Stimulated activated naive CD8-positive, alpha-beta T cell treated with anti-CD3 and anti-CD28 coated beads, Interleukin-15, amount 100 ng/mL, for 72 hours (primary cell): Measurements from ENCODE around the gene SDCBP2.

ENCODE experiments used
- ATAC-seq: fragments of 150-1000 bp; cut with Tn5 transposase; 2 replicates; pipeline ENCODE4 v1.10.0; 2021; ENCODE audit warnings: mild to moderate bottlenecking, moderate library complexity
- DNase-seq, 2 donors: peaks; one replicate each; pipeline ENCODE4 v3.0.0; 2021 to 2022
- H3K27ac Mint-ChIP-seq, 2 donors: one replicate each; pipeline ENCODE4 v1.8.0; 2022; ENCODE audit warnings: mild to moderate bottlenecking in 2 of 2, mixed read lengths in 2 of 2, moderate library complexity in 2 of 2
- H3K27me3 Mint-ChIP-seq: one replicate; pipeline ENCODE4 v1.8.0; 2022; ENCODE audit warnings: mixed read lengths
- H3K4me1 Mint-ChIP-seq: one replicate; pipeline ENCODE4 v1.8.0; 2022; ENCODE audit warnings: mild to moderate bottlenecking, mixed read lengths
- H3K4me3 Mint-ChIP-seq, 2 donors: one replicate each; pipeline ENCODE4 v1.8.0; 2022; ENCODE audit warnings: mild to moderate bottlenecking in 2 of 2, mixed read lengths in 2 of 2, moderate library complexity in 1 of 2
- H3K9me3 Mint-ChIP-seq, 2 donors: one replicate each; pipeline ENCODE4 v1.8.0; 2022; ENCODE audit warnings: mixed read lengths in 2 of 2

SDCBP2 gene

DNA sequence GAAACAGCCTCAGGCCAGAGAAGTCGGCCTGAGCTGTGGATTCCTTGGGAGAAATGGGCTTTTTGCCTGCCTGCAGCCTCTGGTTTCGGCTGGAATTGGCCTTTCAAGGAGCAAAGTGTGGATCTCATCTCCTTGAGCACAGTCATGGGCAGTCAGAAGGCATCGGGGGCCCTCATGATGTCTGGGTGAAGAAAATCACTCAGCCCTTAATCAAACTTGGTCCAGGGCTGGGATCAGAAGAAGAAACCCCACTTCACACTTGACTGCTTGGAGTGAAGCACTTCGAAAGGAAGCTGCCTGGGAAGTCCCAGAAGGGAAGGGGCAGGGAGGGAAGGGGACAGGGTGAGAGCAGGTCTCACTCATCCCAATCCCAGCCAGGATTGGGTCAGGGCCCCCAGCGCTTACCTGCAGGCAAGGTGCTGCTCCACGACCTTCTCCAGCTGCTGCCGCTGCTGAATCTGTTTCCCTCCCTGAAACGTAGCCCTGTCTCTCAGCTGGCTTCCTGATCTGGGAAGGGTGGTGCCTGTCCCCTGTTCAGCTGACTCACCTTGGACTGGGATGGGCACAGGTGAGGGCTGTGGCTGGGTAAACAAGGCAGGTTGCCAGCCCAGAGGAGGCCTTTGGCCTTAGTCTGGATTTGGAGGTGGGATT lies at the start of gene SDCBP2:
Gene SDCBP2, minus strand, starts transcription at position 460 of the 651 bp plus-strand sequence. CDS start 8,723 bp downstream, outside the sequence.
- DNase-seq (peak in 1 of 2 donors; percentile 7), ATAC-seq (no peak)
- no peaks in the 10 kb centered on the region for H3K27me3 Mint-ChIP-seq
- H3K4me1 Mint-ChIP-seq, result peaks cover 13% of the 10 kb centered on the region
- H3K27ac Mint-ChIP-seq, result peak within 1 kb of the TSS; percentile 79 to 84
- no peaks in the 10 kb centered on the region for H3K9me3 Mint-ChIP-seq
- peak within 1 kb of the TSS; percentile 63 to 66 for H3K4me3 Mint-ChIP-seq

DNA sequence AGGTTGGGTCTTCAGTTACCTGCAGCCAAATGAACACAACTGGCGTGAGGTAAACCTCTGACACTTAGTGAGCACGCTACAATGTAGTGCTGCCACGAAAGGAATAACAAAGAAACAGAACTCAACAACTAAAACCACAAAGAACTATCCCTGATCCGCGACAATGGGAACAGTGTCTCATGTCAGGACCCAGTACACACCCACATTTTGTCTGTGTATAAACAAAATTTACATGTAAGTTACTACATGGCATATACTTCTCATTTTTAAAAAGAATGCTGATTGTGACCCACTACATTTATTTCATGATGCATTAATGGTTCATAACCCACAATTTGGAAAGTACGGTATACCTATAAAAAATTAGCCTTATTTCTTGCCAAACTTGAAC lies 49.8 kb upstream of the SDCBP2 start:
- DNase-seq, result no peak
- Mint-ChIP-seq H3K9me3 (no peaks in the 10 kb centered on the region), H3K4me3 (peak overlapping the region; percentile 57 to 78), H3K4me1 (peaks cover 94% of the 10 kb centered on the region), H3K27ac (peak overlapping the region in 1 of 2 donors; percentile 63), H3K27me3 (no peaks in the 10 kb centered on the region)
- no peak for ATAC-seq

GRCh38 chr20:1377984-1378734 lies 49.2 kb upstream of the SDCBP2 start:
- Mint-ChIP-seq H3K9me3 (no peaks in the 10 kb centered on the region), H3K4me1 (peaks cover 93% of the 10 kb centered on the region), H3K27ac (peak overlapping the region; percentile 91 to 92), H3K27me3 (no peaks in the 10 kb centered on the region), H3K4me3 (peak overlapping the region; percentile 67 to 78)
- ATAC-seq, result peak; percentile 78
- peak in 1 of 2 donors; percentile 60 for DNase-seq

DNA sequence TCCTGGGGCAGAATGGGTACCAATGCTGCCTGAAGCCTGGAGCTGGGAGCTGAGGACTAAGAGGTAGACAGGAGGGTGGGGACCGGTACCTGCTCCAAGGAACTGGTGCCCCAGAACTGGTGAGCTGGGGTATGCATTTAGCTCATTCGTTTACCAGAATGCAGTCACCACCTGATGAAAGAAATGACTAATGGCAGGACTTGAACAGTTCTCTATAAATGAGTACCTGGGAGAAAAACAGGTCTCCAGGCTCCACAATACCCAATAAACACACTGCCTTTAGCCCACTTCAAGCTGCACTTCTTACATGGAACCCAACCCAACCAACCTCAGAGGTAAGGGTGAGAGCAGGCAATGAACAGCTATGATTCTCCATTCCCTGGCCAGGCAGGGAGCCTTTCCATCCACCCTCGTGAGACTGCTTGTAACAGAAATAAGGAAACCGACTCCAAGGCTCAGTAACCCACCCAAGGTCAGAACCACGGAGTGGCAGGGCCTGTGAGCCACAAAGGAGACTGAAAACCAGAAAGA lies 48.5 kb upstream of the SDCBP2 start:
- Mint-ChIP-seq H3K27ac (peak overlapping the region; percentile 91 to 97), H3K9me3 (no peaks in the 10 kb centered on the region), H3K4me3 (peak overlapping the region; percentile 67 to 78), H3K4me1 (peaks cover 88% of the 10 kb centered on the region), H3K27me3 (no peaks in the 10 kb centered on the region)
- DNase-seq (peak in 1 of 2 donors; percentile 55), ATAC-seq (peak; percentile 88)

GRCh38 chr20:1376408-1377270 lies 47.7 kb upstream of the SDCBP2 start:
- H3K27me3 Mint-ChIP-seq, result no peaks in the 10 kb centered on the region
- H3K4me1 Mint-ChIP-seq, result peaks cover 88% of the 10 kb centered on the region
- no peaks in the 10 kb centered on the region for H3K9me3 Mint-ChIP-seq
- peak overlapping the region; percentile 67 to 78 for H3K4me3 Mint-ChIP-seq
- peak overlapping the region; percentile 91 to 97 for H3K27ac Mint-ChIP-seq
- DNase-seq (peak in 1 of 2 donors; percentile 36), ATAC-seq (peak; percentile 49)

- no peaks in the 10 kb centered on the region for H3K9me3 Mint-ChIP-seq
- peak overlapping the region in 1 of 2 donors; percentile 36 for H3K4me3 Mint-ChIP-seq
- peak overlapping the region; percentile 57 to 79 for H3K27ac Mint-ChIP-seq
- no peak for ATAC-seq
- no peaks in the 10 kb centered on the region for H3K27me3 Mint-ChIP-seq
- H3K4me1 Mint-ChIP-seq, result peaks cover 88% of the 10 kb centered on the region
- DNase-seq, result no peak
These were observed 47.1 kb upstream of the SDCBP2 start for GRCh38 chr20:1376007-1376406.

- no peaks in the 10 kb centered on the region for H3K9me3 Mint-ChIP-seq
- H3K27me3 Mint-ChIP-seq, result no peaks in the 10 kb centered on the region
- H3K4me3 Mint-ChIP-seq, result no peak overlapping the region
- H3K4me1 Mint-ChIP-seq, result peaks cover 86% of the 10 kb centered on the region
- no peak for ATAC-seq
- peak overlapping the region; percentile 48 to 79 for H3K27ac Mint-ChIP-seq
- no peak for DNase-seq
These were observed 46.6 kb upstream of the SDCBP2 start for GRCh38 chr20:1375515-1375914.

- ATAC-seq, result no peak
- no peaks in the 10 kb centered on the region for H3K9me3 Mint-ChIP-seq
- no peak for DNase-seq
- peaks cover 77% of the 10 kb centered on the region for H3K4me1 Mint-ChIP-seq
- H3K4me3 Mint-ChIP-seq, result no peak overlapping the region
- H3K27ac Mint-ChIP-seq, result no peak overlapping the region
- no peaks in the 10 kb centered on the region for H3K27me3 Mint-ChIP-seq
These were observed 45.3 kb upstream of the SDCBP2 start for GRCh38 chr20:1374246-1374645.

GRCh38 chr20:1373614-1374013 lies 44.7 kb upstream of the SDCBP2 start:
- Mint-ChIP-seq H3K9me3 (no peaks in the 10 kb centered on the region), H3K27me3 (no peaks in the 10 kb centered on the region), H3K27ac (peak overlapping the region in 1 of 2 donors; percentile 92), H3K4me1 (peaks cover 76% of the 10 kb centered on the region), H3K4me3 (no peak overlapping the region)
- no peak for DNase-seq
- no peak for ATAC-seq

DNA sequence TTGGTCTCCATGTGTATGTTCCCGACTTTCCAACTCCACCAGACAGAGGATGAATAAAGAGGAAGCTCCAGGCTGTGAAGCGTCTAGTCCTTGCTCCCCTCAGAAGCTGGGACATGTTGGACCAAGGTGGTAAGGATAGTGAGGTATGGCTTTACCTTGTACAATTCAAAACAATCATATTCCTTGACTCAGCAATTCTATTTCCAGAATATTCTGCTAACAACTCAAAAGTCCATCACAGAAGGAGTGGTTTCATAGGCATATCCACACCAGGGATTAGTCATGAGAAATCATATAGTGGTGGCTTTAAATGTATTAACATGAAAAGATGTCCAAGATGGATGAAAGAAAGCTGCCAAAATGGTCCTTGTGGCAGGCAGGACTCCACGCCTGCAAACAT lies 44.1 kb upstream of the SDCBP2 start:
- Mint-ChIP-seq H3K27me3 (no peaks in the 10 kb centered on the region), H3K9me3 (no peaks in the 10 kb centered on the region), H3K27ac (no peak overlapping the region), H3K4me1 (peaks cover 72% of the 10 kb centered on the region), H3K4me3 (no peak overlapping the region)
- no peak for DNase-seq
- ATAC-seq, result no peak

- DNase-seq (no peak), ATAC-seq (no peak)
- Mint-ChIP-seq H3K27ac (peak overlapping the region; percentile 63 to 85), H3K4me3 (no peak overlapping the region), H3K27me3 (no peaks in the 10 kb centered on the region), H3K4me1 (peaks cover 62% of the 10 kb centered on the region), H3K9me3 (no peaks in the 10 kb centered on the region)
These were observed 43.0 kb upstream of the SDCBP2 start for GRCh38 chr20:1371830-1372539.

DNA sequence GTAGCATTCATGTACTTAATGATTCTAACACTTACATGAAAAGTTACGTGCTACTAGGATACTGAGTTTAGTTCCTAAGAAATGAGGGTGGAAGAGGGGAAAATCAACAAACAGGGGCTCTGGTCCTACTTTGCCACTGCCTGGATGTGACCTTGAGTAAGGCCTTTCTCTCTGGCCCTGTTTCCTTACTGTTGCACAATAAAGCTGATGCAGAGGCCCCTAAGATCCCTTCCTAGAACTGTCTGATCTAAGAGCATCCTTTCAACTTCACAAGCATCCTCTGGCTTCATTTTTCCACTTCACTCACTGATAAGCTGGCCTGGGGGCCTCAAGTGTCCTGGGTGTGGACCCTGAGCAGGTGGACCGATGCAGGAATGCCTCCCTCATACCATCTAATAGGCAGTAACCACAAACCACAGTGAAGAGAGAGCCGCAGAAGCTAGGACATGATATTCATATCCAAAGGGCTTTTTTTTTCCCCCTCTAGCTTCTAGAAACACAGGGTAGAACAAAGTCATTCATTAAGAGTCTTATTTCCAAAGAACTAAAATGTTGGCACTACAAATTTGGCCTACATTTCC lies 42.4 kb upstream of the SDCBP2 start:
- peaks cover 61% of the 10 kb centered on the region for H3K4me1 Mint-ChIP-seq
- no peak overlapping the region for H3K4me3 Mint-ChIP-seq
- ATAC-seq (peak; percentile 33), DNase-seq (no peak)
- H3K27ac Mint-ChIP-seq, result peak overlapping the region; percentile 76 to 85
- no peaks in the 10 kb centered on the region for H3K27me3 Mint-ChIP-seq
- H3K9me3 Mint-ChIP-seq, result no peaks in the 10 kb centered on the region

GRCh38 chr20:1370548-1371110 lies 41.7 kb upstream of the SDCBP2 start:
- peak; percentile 57 for ATAC-seq
- peak overlapping the region; percentile 85 to 92 for H3K27ac Mint-ChIP-seq
- H3K4me1 Mint-ChIP-seq, result peaks cover 55% of the 10 kb centered on the region
- no peak overlapping the region for H3K4me3 Mint-ChIP-seq
- H3K27me3 Mint-ChIP-seq, result no peaks in the 10 kb centered on the region
- DNase-seq, result no peak
- H3K9me3 Mint-ChIP-seq, result peaks cover 0 to under 1% of the 10 kb centered on the region in 2 donors

DNA sequence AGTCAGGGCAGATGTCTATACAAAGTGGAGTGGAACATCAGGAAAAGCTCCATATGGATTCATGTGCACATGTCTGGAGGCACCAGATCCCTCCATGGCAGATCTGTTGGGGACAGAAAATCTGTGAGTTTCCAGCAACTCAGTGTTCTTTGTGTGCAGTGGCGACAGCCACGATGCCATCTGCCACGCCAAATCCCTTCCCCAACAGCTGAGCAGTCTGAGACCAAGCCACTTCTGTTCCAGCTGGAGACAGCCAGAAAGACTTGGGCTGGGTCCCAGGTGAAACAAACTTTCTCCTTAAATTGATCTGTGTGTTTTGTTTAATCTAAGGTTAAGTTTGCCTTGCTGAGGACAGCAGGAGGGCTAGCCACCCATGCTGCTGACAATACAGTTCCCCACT lies 41.0 kb upstream of the SDCBP2 start:
- peaks cover 0 to 4% of the 10 kb centered on the region in 2 donors for H3K9me3 Mint-ChIP-seq
- no peak overlapping the region for H3K4me3 Mint-ChIP-seq
- H3K4me1 Mint-ChIP-seq, result peaks cover 57% of the 10 kb centered on the region
- no peaks in the 10 kb centered on the region for H3K27me3 Mint-ChIP-seq
- H3K27ac Mint-ChIP-seq, result peak overlapping the region; percentile 54 to 87
- ATAC-seq, result no peak
- no peak for DNase-seq
